Body of pancreas (tissue), 4 donors: Measurements from ENCODE around the gene GNAS-AS1. TPM values are rescaled to one million over a fixed set of nuclear protein-coding genes. Genes with fewer than 3 reads are reported as not detected.
"Not testable (repeated sequence)": the region's sequence is repeated elsewhere in the genome, so short reads cannot be mapped to it uniquely, and the experiment has no call there.

Experiments used
- ATAC-seq: fragments of 150-250 bp; one replicate; pipeline ENCODE4 v1.9.1; 2016
- DNase-seq, 4 donors: peaks; one replicate each; pipeline ENCODE4 v3.0.0-alpha.2; 2019
- H3K27ac ChIP-seq, 4 donors: fragments of 200-600 bp; sonication (generic); 1 replicate in 3 of 4; 2 replicates in 1 of 4; pipeline versions ENCODE4 v1.5.1 to v1.6.1; 2016 to 2019; ENCODE audit warnings: mild to moderate bottlenecking in 1 of 4, mixed read lengths in 1 of 4, moderate library complexity in 1 of 4
- H3K27me3 ChIP-seq, 2 donors: fragments of 200-600 bp; sonication (generic); one replicate each; pipeline ENCODE4 v1.6.0; 2016; ENCODE audit warnings: mild to moderate bottlenecking in 1 of 2
- H3K36me3 ChIP-seq, 2 donors: fragments of 200-600 bp; sonication (generic); replicated peaks in 1 of 2; 2 replicates each; pipeline ENCODE4 v1.5.1; 2016; ENCODE audit warnings: low read depth in 2 of 2; ENCODE audit not compliant: insufficient read depth in 1 of 2
- H3K4me1 ChIP-seq: fragments of 200-600 bp; sonication (generic); one replicate; pipeline ENCODE4 v1.6.0; 2016
- H3K4me3 ChIP-seq, 2 donors: fragments of 200-600 bp; sonication (generic); 1 replicate in 1 of 2; 2 replicates in 1 of 2; pipeline ENCODE4 v1.5.1; 2016 to 2019
- H3K9me3 ChIP-seq, 3 donors: fragments of 200-600 bp; sonication (generic); 1 replicate in 2 of 3; 2 replicates in 1 of 3; pipeline ENCODE4 v1.5.1; 2016
- POLR2A ChIP-seq, 3 donors: fragments of 450-650 bp; IDR thresholded peaks; one replicate each; pipeline ENCODE4 v1.6.1; 2016; ENCODE audit warnings: antibody characterized with exemption in 3 of 3, mild to moderate bottlenecking in 2 of 3
- WGBS, 2 donors: methylation state at CpG; one replicate each; pipeline ENCODE4 v1.1.5; 2017; 5-methylcytosine and 5-hydroxymethylcytosine counted together
- intact Hi-C: fragments of 100-400 bp; cut with DNase I; formaldehyde crosslinking; loops from one replicate; pipeline ENCODE4 v1.15.1; 2023
- total RNA-seq, 2 donors: library from RNA; depleted of rRNA; stranded (reverse); fragments of >200 nt; gene quantifications; one replicate each; pipeline ENCODE4 v1.1.0, GENCODE V29; 2016
- TF ChIP-seq, protein P1 (sequence below), 7 experiments: fragments of 450-650 bp in 4 of 7; fragments of 200-600 bp in 3 of 7; sonication (generic) in 3 of 7; IDR thresholded peaks; one replicate each; pipeline ENCODE4 v1.5.1; 2016 to 2019; ENCODE audit warnings: antibody characterized with exemption in 7 of 7

GNAS-AS1 gene
- total RNA-seq, 2 donors from 2014 or later: 1.0 to 3.0 TPM

DNA sequence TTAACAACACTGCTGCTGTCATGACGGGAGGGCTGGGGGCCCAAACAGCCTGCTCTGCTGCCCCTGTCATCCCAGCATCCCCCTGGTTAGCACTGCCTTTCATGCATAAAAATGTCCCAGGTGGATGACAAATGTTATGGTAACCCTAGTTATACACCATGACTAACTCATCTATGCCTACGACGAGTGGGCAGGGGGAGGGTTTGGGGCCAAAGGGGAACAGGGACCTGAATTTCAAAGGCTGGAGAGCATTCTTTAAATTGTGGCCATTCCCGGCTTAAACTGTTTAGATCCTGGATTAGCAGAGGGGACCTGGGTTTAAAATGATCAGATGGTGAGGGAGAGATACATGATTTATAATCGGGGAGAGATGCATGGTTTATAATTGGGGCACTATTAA, 24.4 kb downstream of the GNAS-AS1 start:
- DNase-seq: no peak
- TF ChIP-seq, protein P1, sequence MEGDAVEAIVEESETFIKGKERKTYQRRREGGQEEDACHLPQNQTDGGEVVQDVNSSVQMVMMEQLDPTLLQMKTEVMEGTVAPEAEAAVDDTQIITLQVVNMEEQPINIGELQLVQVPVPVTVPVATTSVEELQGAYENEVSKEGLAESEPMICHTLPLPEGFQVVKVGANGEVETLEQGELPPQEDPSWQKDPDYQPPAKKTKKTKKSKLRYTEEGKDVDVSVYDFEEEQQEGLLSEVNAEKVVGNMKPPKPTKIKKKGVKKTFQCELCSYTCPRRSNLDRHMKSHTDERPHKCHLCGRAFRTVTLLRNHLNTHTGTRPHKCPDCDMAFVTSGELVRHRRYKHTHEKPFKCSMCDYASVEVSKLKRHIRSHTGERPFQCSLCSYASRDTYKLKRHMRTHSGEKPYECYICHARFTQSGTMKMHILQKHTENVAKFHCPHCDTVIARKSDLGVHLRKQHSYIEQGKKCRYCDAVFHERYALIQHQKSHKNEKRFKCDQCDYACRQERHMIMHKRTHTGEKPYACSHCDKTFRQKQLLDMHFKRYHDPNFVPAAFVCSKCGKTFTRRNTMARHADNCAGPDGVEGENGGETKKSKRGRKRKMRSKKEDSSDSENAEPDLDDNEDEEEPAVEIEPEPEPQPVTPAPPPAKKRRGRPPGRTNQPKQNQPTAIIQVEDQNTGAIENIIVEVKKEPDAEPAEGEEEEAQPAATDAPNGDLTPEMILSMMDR (IDR thresholded peaks at IDR 0.05): no peak
- no peak for TF ChIP-seq POLR2A (IDR thresholded peaks at IDR 0.05)
- H3K4me3 ChIP-seq: no peak overlapping the region
- H3K27me3 ChIP-seq: no peaks in the 10 kb centered on the region
- intact Hi-C loops: no loop called here
- no peaks in the 10 kb centered on the region for H3K9me3 ChIP-seq
- no peaks in the 10 kb centered on the region for H3K4me1 ChIP-seq
- no peaks in the 10 kb centered on the region for H3K36me3 ChIP-seq
- 79 to 86% methylated on average over 5 of the region's 5 CpGs for WGBS, 2 donors
- ATAC-seq: no peak
- H3K27ac ChIP-seq: no peak overlapping the region

DNA sequence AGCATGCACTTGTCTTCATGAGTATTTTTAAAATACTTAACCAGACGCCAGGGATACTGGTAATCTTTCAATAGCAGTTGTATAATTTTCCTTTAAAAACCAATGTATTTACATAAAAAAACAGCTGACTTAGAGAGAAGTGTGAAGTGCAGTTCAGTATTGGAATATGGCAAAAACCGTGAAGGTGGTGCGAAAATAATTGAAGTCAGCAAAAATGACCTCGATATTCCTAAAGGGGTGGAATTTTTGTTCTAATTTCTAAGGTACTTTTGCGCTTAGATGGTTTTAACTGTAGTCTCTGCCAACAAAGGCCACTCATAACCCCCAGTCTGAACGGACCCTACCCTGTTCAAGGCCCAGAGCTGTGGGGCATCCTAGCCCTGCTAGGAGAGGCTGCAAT, 25.3 kb downstream of the GNAS-AS1 start:
- DNase-seq (no peak), ATAC-seq (no peak)
- 77 to 82% methylated on average over 6 of the region's 6 CpGs for WGBS, 2 donors
- Histone ChIP-seq H3K4me1 (no peaks in the 10 kb centered on the region), H3K9me3 (no peaks in the 10 kb centered on the region), H3K36me3 (no peaks in the 10 kb centered on the region), H3K27ac (no peak overlapping the region), H3K4me3 (no peak overlapping the region), H3K27me3 (no peaks in the 10 kb centered on the region)
- intact Hi-C loops: no loop called here
- TF ChIP-seq, protein P1 (IDR thresholded peaks at IDR 0.05): no peak
- no peak for TF ChIP-seq POLR2A (IDR thresholded peaks at IDR 0.05)

DNA sequence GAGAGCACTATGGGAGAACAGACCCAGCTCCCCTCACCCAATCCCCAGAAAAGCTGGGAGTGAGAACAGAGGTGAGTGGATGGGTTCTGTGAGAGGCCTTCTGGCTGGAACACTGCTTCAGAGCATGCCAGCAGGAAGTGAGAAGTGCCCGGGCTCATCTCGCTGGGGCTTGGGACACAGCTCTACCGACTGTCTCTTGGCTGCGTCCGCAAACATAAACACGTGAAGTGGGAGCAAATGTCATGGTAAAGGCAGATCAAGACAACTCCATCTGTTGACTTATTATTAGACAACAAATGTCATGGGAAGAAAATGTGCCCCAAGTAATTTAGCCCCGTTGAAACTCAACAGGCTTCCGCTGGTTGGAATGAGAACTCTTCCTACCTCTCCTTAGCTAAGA, 25.9 kb downstream of the GNAS-AS1 start:
- H3K4me1 ChIP-seq: no peaks in the 10 kb centered on the region
- no peak overlapping the region for H3K27ac ChIP-seq
- DNase-seq (no peak), ATAC-seq (no peak)
- H3K36me3 ChIP-seq: no peaks in the 10 kb centered on the region
- TF ChIP-seq, protein P1 (IDR thresholded peaks at IDR 0.05): no peak
- TF ChIP-seq POLR2A (IDR thresholded peaks at IDR 0.05): no peak
- intact Hi-C loops: no loop called here
- no peaks in the 10 kb centered on the region for H3K9me3 ChIP-seq
- 86% methylated on average over 8 of the region's 8 CpGs for whole genome bisulfite sequencing, 2 donors
- H3K27me3 ChIP-seq: no peaks in the 10 kb centered on the region
- no peak overlapping the region for H3K4me3 ChIP-seq

DNA sequence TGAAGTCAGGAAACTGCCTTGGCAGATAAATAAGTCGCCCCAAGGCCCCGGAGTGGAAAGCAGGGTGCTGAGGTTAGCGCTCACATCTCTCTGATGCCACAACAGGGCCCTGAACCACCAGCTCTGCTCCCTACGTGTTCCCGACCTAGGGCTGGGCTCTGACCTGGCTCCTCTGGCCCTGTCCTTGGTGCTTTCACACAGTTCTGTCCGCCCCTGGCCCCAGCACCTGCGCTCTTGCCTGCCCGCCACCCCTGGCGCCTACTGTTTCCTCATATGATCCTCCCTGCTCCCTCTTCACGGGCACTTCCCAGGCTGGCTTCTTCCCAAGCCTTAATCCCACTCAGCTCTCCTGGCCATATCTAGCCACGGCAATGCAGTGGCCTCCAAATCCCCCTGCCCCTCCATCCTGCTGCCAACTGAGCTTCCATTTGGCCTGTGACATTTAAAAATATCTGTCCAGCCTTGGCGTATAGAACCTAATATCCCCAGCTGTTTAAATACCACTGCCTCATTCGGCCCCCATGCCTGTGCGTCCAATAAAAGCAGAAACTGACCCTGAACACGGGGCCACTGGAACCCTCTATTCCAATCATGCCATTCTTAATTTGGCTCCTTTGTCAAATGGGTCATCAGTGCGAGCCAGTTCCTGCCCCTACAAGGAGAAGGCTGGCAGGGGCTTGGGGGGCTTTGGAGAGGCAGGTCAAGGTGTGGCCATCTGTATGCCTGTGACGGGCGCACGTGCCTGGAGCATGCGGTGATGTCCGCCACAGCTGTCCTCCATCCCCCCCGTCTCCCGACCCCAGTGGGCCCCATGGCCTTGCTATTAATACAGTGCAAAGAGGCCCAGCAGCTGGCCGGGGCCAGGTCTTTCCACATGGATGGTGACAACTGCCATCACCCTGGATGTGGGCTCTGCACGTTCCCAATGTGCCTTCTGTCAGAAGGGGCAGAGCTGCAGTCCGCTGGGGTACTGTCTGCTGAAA, 27.7 kb downstream of the GNAS-AS1 start:
- Histone ChIP-seq H3K4me1 (no peaks in the 10 kb centered on the region), H3K36me3 (no peaks in the 10 kb centered on the region), H3K4me3 (no peak overlapping the region), H3K27me3 (no peaks in the 10 kb centered on the region), H3K9me3 (no peaks in the 10 kb centered on the region), H3K27ac (no peak overlapping the region)
- no peak for ATAC-seq
- no peak for TF ChIP-seq POLR2A (IDR thresholded peaks at IDR 0.05)
- 85 to 87% methylated on average over 20 to 23 of the region's 26 CpGs for WGBS, 2 donors
- no peak for DNase-seq
- intact Hi-C loops: no loop called here

DNA sequence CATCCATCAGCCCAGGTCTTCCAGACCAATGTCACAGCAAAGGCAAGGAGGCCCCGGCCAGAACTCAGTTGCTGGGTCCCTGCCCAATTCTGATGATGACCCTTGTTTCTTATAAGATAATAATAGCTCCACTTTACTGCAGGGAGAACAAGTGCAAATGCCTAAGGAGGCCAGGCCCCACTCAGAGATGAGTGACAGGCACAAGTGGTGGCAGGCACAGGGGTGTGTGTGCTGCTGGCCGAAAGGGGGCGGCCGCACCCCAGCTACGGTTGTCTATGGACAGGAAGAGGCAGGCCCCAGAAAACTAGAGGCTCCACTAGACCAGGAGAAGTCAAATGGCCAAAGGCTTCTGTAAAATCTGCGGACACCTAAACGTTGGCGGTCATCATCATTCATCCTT, 28.6 kb downstream of the GNAS-AS1 start:
- intact Hi-C loops: no loop called here
- Histone ChIP-seq H3K27ac (no peak overlapping the region), H3K4me3 (no peak overlapping the region), H3K9me3 (no peaks in the 10 kb centered on the region), H3K4me1 (no peaks in the 10 kb centered on the region), H3K27me3 (no peaks in the 10 kb centered on the region), H3K36me3 (no peaks in the 10 kb centered on the region)
- DNase-seq (no peak), ATAC-seq (no peak)
- TF ChIP-seq, protein P1 (IDR thresholded peaks at IDR 0.05): no peak
- no peak for TF ChIP-seq POLR2A (IDR thresholded peaks at IDR 0.05)
- 79 to 91% methylated on average over 7 to 8 of the region's 8 CpGs for WGBS, 2 donors

DNA sequence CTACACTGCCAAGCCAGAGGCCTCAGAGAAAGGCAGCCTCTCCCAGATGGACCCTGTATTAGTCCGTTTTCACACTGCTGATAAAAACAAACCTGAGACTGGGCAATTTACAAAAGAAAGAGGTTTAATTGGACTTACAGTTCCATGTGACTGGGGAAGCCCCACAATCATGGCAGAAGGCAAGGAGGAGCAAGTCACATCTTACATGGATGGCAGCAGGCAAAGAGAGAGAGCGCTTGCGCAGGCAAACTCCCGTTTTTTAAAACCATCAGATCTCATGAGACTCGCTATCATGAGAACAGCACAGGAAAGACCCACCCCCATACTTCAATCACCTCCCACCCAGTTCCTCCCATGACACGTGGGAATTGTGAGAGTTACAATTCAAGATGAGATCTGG, 30.2 kb downstream of the GNAS-AS1 start:
- H3K27me3 ChIP-seq, ATAC-seq, DNase-seq, H3K36me3 ChIP-seq, intact Hi-C loops, H3K9me3 ChIP-seq, H3K4me3 ChIP-seq, H3K4me1 ChIP-seq, H3K27ac ChIP-seq: not testable (repeated sequence)
- WGBS, 2 donors: 81 to 91% methylated on average over 6 of the region's 6 CpGs
